PFSK-1 (cell line): ENCODE data around the gene MORN5.

Experiments
- POLR2AphosphoS5 ChIP-seq: IDR thresholded peaks from 2 replicates; pipeline ENCODE4 v1.6.1; 2012; ENCODE audit warnings: low read depth, mild to moderate bottlenecking, control low read depth, low read length, moderate library complexity
- SIN3A ChIP-seq: IDR thresholded peaks from 2 replicates; pipeline ENCODE4 v1.6.1; 2012; ENCODE audit warnings: mild to moderate bottlenecking, low read length, moderate library complexity, borderline replicate concordance; ENCODE audit not compliant: insufficient read depth
- TAF1 ChIP-seq: IDR thresholded peaks from 2 replicates; pipeline ENCODE4 v1.6.1; 2012; ENCODE audit warnings: low read length, control low read depth, borderline replicate concordance; ENCODE audit not compliant: insufficient read depth
- TF ChIP-seq, protein P1 (sequence below), 2 experiments: IDR thresholded peaks; 2 replicates each; pipeline versions ENCODE4 v1.6.1 to v1.8.0; 2011 to 2012; ENCODE audit warnings: low read depth in 2 of 2, low read length in 2 of 2, control low read depth in 1 of 2, inconsistent platforms in 1 of 2, mild to moderate bottlenecking in 1 of 2, moderate library complexity in 1 of 2; ENCODE audit not compliant: insufficient read depth in 1 of 2

DNA sequence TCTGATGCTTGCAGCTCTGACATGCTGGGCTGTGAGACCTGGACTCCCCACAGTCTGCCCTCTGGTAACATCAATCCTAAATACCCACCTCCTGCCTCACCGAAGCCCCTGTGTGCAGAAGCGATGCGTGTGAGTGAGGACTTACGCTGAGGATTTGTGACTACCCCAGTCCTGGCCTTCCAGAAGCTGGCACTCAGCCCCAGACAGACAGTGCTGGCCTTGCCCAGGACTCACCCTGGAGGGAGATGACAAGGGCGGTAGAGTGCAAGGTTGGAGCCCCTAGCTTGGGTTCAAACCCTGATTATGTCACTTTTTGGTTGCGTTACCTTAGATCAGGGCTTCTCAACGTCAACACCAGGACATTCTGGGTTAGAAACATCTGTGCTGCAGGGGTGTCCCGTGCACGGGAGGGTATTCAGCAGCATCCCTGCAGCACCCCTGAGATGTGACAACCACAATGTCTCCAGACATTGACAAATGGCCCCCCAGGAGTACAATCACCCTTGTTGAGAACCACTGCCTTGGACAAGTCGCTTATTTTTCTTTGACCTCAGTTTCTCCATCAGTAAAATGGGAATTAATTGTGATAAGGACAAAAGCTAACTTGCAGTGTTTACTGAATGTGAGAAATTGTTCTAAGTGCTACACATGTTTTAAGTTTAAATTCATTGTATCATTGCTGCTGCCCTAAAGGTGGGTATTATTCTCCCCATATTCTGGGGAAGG lies 43.1 kb upstream of the MORN5 start:
- no peak for TF ChIP-seq TAF1
- no peak for TF ChIP-seq POLR2AphosphoS5
- no peak for TF ChIP-seq SIN3A
- TF ChIP-seq, protein P1, sequence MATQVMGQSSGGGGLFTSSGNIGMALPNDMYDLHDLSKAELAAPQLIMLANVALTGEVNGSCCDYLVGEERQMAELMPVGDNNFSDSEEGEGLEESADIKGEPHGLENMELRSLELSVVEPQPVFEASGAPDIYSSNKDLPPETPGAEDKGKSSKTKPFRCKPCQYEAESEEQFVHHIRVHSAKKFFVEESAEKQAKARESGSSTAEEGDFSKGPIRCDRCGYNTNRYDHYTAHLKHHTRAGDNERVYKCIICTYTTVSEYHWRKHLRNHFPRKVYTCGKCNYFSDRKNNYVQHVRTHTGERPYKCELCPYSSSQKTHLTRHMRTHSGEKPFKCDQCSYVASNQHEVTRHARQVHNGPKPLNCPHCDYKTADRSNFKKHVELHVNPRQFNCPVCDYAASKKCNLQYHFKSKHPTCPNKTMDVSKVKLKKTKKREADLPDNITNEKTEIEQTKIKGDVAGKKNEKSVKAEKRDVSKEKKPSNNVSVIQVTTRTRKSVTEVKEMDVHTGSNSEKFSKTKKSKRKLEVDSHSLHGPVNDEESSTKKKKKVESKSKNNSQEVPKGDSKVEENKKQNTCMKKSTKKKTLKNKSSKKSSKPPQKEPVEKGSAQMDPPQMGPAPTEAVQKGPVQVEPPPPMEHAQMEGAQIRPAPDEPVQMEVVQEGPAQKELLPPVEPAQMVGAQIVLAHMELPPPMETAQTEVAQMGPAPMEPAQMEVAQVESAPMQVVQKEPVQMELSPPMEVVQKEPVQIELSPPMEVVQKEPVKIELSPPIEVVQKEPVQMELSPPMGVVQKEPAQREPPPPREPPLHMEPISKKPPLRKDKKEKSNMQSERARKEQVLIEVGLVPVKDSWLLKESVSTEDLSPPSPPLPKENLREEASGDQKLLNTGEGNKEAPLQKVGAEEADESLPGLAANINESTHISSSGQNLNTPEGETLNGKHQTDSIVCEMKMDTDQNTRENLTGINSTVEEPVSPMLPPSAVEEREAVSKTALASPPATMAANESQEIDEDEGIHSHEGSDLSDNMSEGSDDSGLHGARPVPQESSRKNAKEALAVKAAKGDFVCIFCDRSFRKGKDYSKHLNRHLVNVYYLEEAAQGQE (IDR thresholded peaks at IDR 0.05; ENCODE audit: insufficient read depth in 1 of 2, low read depth in 2 of 2, low read length in 2 of 2), result no peak
